Activated B cell treated with CpG ODN at 0.5 μM for 24 hours (primary cell): Measurements from ENCODE around the gene MYBPC3. TPM values are rescaled to one million over a fixed set of nuclear protein-coding genes. Genes with fewer than 3 reads are reported as not detected.

Experiments
- ATAC-seq: fragments of 200-7000 bp; cut with Tn5 transposase; one replicate; pipeline ENCODE4 v1.10.0; 2021; ENCODE audit warnings: low read depth, mild to moderate bottlenecking, moderate library complexity
- CTCF ChIA-PET: fragments of 350-600 bp; sonication (Branson Sonifier 250); formaldehyde crosslinking; loops from one replicate; lab custom pipeline; 2021; ENCODE audit warnings: antibody characterized with exemption; lab: Charles Lee
- POLR2A ChIA-PET: fragments of 350-600 bp; sonication (Branson Sonifier 250); formaldehyde crosslinking; loops from one replicate; lab custom pipeline; 2021; ENCODE audit warnings: antibody characterized with exemption; lab: Charles Lee
- DNase-seq: peaks from one replicate; pipeline ENCODE4 v3.0.0; 2022
- H3K27ac Mint-ChIP-seq: one replicate; pipeline ENCODE4 v1.8.0; 2020; ENCODE audit warnings: mixed read lengths
- H3K27me3 Mint-ChIP-seq: one replicate; pipeline ENCODE4 v1.8.0; 2021; ENCODE audit warnings: mixed read lengths
- H3K36me3 Mint-ChIP-seq: one replicate; pipeline ENCODE4 v1.8.0; 2021; ENCODE audit warnings: low read depth, mixed read lengths
- H3K4me1 Mint-ChIP-seq: one replicate; pipeline ENCODE4 v1.8.0; 2021; ENCODE audit warnings: mixed read lengths
- H3K4me3 Mint-ChIP-seq: one replicate; pipeline ENCODE4 v1.8.0; 2020; ENCODE audit warnings: mild to moderate bottlenecking, mixed read lengths
- H3K9me3 Mint-ChIP-seq: one replicate; pipeline ENCODE4 v1.8.0; 2020; ENCODE audit warnings: mixed read lengths
- CTCF ChIP-seq: fragments of 200-600 bp; IDR thresholded peaks from one replicate; pipeline ENCODE4 v1.8.0; 2022; ENCODE audit warnings: antibody characterized with exemption, mild to moderate bottlenecking
- intact Hi-C: fragments of 100-400 bp; cut with micrococcal nuclease; formaldehyde crosslinking; loops from one replicate; pipeline ENCODE4 v1.15.1; 2024
- total RNA-seq: library from RNA; stranded (reverse); gene quantifications from 2 replicates; pipeline ENCODE4 v1.2.3, GENCODE V29; 2022

Gene MYBPC3
- total RNA-seq, 1 donor from 2014 or later, result 0.69 TPM

- TF ChIP-seq CTCF, result no peak
- Mint-ChIP-seq H3K4me1 (no peaks in the 10 kb centered on the region), H3K27ac (no peak overlapping the region), H3K27me3 (no peaks in the 10 kb centered on the region), H3K4me3 (no peak overlapping the region), H3K9me3 (no peaks in the 10 kb centered on the region), H3K36me3 (peaks cover 92% of the 10 kb centered on the region)
- ATAC-seq, result no peak
- CTCF ChIA-PET, result no interaction called here
- intact Hi-C loops, result no loop called here
- POLR2A ChIA-PET, result no interaction called here
- DNase-seq, result no peak
These were observed 62.6 kb downstream of the MYBPC3 start for GRCh38 chr11:47289856-47290255.

- Mint-ChIP-seq H3K27me3 (no peaks in the 10 kb centered on the region), H3K4me1 (no peaks in the 10 kb centered on the region), H3K27ac (no peak overlapping the region), H3K9me3 (no peaks in the 10 kb centered on the region), H3K4me3 (no peak overlapping the region), H3K36me3 (peaks cover 97% of the 10 kb centered on the region)
- ATAC-seq, result no peak
- no peak for TF ChIP-seq CTCF
- ChIA-PET CTCF (no interaction called here), POLR2A (no interaction called here)
- intact Hi-C loops, result no loop called here
- no peak for DNase-seq
These were observed 64.4 kb downstream of the MYBPC3 start for GRCh38 chr11:47288066-47288465.

GRCh38 chr11:47285969-47286770 is 66.3 kb downstream of the MYBPC3 start:
- ATAC-seq (no peak), DNase-seq (no peak)
- no peaks in the 10 kb centered on the region for H3K9me3 Mint-ChIP-seq
- H3K4me1 Mint-ChIP-seq, result no peaks in the 10 kb centered on the region
- H3K36me3 Mint-ChIP-seq, result peaks cover 94% of the 10 kb centered on the region
- H3K27ac Mint-ChIP-seq, result no peak overlapping the region
- no peak overlapping the region for H3K4me3 Mint-ChIP-seq
- ChIA-PET CTCF (no interaction called here), POLR2A (no interaction called here)
- intact Hi-C loops, result no loop called here
- no peak for TF ChIP-seq CTCF
- no peaks in the 10 kb centered on the region for H3K27me3 Mint-ChIP-seq

GRCh38 chr11:47284151-47284550 is 68.4 kb downstream of the MYBPC3 start:
- H3K27me3 Mint-ChIP-seq, result no peaks in the 10 kb centered on the region
- H3K4me1 Mint-ChIP-seq, result no peaks in the 10 kb centered on the region
- no peak for TF ChIP-seq CTCF
- no peak for ATAC-seq
- no peak overlapping the region for H3K27ac Mint-ChIP-seq
- ChIA-PET POLR2A (no interaction called here), CTCF (no interaction called here)
- DNase-seq, result no peak
- H3K9me3 Mint-ChIP-seq, result no peaks in the 10 kb centered on the region
- H3K4me3 Mint-ChIP-seq, result no peak overlapping the region
- intact Hi-C loops, result no loop called here
- H3K36me3 Mint-ChIP-seq, result peaks cover 93% of the 10 kb centered on the region

- no peak overlapping the region for H3K27ac Mint-ChIP-seq
- ATAC-seq (no peak), DNase-seq (no peak)
- intact Hi-C loops, result no loop called here
- no peak for TF ChIP-seq CTCF
- no peaks in the 10 kb centered on the region for H3K27me3 Mint-ChIP-seq
- H3K9me3 Mint-ChIP-seq, result no peaks in the 10 kb centered on the region
- ChIA-PET CTCF (no interaction called here), POLR2A (no interaction called here)
- no peaks in the 10 kb centered on the region for H3K4me1 Mint-ChIP-seq
- H3K36me3 Mint-ChIP-seq, result peaks cover 91% of the 10 kb centered on the region
- H3K4me3 Mint-ChIP-seq, result no peak overlapping the region
These were observed 70.0 kb downstream of the MYBPC3 start for GRCh38 chr11:47282462-47282861.

Other genes starting within 250 kb of the MYBPC3 start
- 145 and 176 TPM in 2 replicates for gene ARFGAP2, start 175.8 kb downstream of the MYBPC3 start, total RNA-seq
- 1.5 TPM in 2 replicates for gene PACSIN3, start 166.3 kb downstream of the MYBPC3 start, total RNA-seq
- gene DDB2, start 137.7 kb downstream of the MYBPC3 start, total RNA-seq, result 95.1 and 98.0 TPM in 2 replicates
- gene ACP2, start 103.9 kb downstream of the MYBPC3 start, total RNA-seq, result 18.7 and 22.5 TPM in 2 replicates
- gene NR1H3, start 94.7 kb downstream of the MYBPC3 start, total RNA-seq, result 3.9 and 4.9 TPM in 2 replicates
- gene MADD, start 82.6 kb downstream of the MYBPC3 start, total RNA-seq, result 60.9 and 86.9 TPM in 2 replicates
- gene SPI1, start 25.8 kb upstream of the MYBPC3 start, total RNA-seq, result 63.9 and 68.8 TPM in 2 replicates
- gene SLC39A13, start 55.9 kb upstream of the MYBPC3 start, total RNA-seq, result 27.5 and 28.2 TPM in 2 replicates
- 101 and 126 TPM in 2 replicates for gene PSMC3, start 73.7 kb upstream of the MYBPC3 start, total RNA-seq
- gene RAPSN, start 96.4 kb upstream of the MYBPC3 start, total RNA-seq, result 1.1 and 3.5 TPM in 2 replicates
- gene CELF1, start 200.4 kb upstream of the MYBPC3 start, total RNA-seq, result 129 and 136 TPM in 2 replicates
- gene PTPMT1, start 212.9 kb upstream of the MYBPC3 start, total RNA-seq, result 27.1 and 32.8 TPM in 2 replicates
- 19.5 and 20.4 TPM in 2 replicates for gene KBTBD4, start 226.3 kb upstream of the MYBPC3 start, total RNA-seq
- 95.9 and 102 TPM in 2 replicates for gene NDUFS3, start 226.4 kb upstream of the MYBPC3 start, total RNA-seq
- 0.16 TPM in 1 of 2 replicates, not detected in the other for gene FAM180B, start 234.0 kb upstream of the MYBPC3 start, total RNA-seq
- gene C1QTNF4, start 241.7 kb upstream of the MYBPC3 start, total RNA-seq, result not detected in 2 replicates